PC-3 (cell line): ENCODE data around the gene MYL7.

Experiments used
- CTCF ChIP-seq: fragments of 300-600 bp; sonication (generic); conservative IDR thresholded peaks from 2 replicates; pipeline ENCODE4 v1.5.1; 2017; ENCODE audit warnings: antibody characterized with exemption, low read depth, mild to moderate bottlenecking, low read length
- EZH2 ChIP-seq: fragments of 300-600 bp; sonication (generic); IDR thresholded peaks from one replicate; pipeline ENCODE4 v1.6.1; 2017; ENCODE audit warnings: antibody characterized with exemption, mild to moderate bottlenecking, low read length; ENCODE audit not compliant: unreplicated experiment

DNA sequence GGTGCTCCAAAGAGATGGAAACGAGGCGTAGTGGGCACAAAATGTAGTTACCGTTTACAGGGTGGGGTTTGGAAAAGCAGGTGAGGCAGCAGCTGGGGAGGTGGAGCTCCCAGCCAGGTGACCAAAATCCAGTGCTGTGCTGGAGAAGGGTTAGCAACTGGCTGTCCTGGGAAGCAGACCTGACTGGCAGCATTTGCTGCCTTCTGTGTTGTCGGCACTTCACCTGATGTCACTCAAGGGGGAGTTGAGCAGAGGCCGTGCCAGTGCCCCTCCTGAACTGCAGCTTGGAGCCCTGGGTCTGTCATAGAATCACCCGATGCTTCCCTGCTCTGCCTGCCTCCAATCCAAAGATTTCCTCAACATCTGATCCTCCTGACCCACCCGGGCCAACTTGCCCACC is 35.4 kb upstream of the MYL7 start:
- TF ChIP-seq EZH2, result no peak
- no peak for TF ChIP-seq CTCF
